GM18498 (cell line): ENCODE data around the gene PCNX2.
"Not testable (repeated sequence)": the region's sequence is repeated elsewhere in the genome, so short reads cannot be mapped to it uniquely, and the experiment has no call there.

Source experiments
- ATAC-seq: cut with Tn5 transposase; IDR thresholded peaks from one replicate; pipeline ENCODE4 v1.9.1; 2021; ENCODE audit warnings: mild to moderate bottlenecking, moderate library complexity; ENCODE audit not compliant: unreplicated experiment

Gene PCNX2

DNA sequence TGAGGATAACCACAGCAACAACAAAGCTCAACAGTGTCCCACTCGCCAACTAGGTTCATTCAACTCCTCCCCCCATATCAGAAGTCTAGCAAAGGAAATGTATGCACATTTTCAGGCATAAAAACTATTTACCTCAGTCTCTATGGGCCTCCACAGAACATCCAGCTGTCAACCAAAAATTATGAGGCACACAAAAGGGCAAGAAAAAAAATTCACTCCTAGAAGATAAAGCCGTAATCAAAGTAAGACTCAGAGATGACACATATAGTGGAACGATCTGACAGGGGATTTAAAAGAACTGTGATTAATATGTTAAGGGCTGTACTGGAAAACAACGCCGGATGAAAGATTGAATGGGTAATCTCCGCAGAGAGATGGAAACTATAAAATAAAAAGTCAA, 186.4 kb downstream of the PCNX2 start:
- no peak for ATAC-seq

DNA sequence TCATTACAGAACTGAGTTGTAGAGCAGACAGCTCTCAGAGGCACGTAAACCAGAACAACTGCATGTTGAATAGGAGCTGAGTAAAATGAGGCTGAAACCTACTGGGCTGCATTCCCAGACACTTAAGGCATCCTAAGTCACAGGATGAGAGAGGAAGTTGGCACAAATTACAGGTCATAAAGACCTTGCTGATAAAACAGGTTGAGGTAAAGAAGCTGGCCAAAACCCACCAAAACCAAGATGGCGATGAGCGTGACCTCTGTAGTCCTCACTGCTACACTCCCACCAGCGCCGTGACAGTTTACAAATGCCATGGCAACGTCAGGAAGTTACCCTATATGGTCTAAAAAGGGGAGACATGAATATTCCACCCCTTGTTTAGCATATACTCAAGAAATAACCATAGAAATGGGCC, 187.8 kb downstream of the PCNX2 start:
- not testable (repeated sequence) for ATAC-seq

DNA sequence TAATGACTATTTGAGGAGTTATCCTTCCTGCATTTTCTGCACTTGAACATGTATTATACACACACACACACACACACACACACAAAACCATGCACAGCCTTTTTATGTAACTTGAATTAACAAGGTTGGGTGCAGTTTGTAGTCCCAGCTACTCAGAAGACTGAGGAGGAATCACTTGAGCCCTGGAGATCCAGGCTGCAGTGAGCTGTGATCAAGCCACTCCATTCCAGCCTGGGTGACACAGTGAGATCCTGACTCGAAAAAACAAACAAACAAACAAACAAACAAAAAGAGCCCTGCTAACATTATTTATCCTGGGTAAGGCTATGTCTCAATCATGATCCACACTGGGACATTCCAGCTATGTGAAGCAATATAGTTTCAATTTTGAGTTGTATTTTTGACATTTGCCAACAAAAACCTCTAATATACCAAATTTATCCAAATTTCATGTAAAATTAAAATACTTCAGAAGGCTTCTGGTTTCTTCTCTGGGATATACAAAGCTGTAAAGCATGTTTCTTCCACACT, 188.3 kb downstream of the PCNX2 start:
- ATAC-seq: no peak

DNA sequence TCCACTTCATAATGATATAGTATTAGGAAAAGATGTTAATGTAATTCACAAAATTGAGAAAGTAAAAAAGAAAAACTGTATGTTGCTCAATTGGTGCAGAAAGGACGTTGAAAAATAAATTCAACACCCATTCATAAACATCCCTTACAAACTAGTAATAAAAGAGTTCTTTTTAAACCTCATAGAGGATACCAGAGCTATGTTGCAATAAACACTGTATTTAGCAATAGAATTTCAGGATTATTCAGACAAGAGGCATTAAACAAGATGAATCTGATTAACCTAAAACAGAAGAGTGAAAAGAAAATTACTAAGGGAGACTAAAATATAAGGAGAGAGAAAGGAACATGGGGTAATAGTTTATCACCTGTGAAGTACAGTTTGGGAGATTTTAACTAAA, 190.3 kb downstream of the PCNX2 start:
- no peak for ATAC-seq

DNA sequence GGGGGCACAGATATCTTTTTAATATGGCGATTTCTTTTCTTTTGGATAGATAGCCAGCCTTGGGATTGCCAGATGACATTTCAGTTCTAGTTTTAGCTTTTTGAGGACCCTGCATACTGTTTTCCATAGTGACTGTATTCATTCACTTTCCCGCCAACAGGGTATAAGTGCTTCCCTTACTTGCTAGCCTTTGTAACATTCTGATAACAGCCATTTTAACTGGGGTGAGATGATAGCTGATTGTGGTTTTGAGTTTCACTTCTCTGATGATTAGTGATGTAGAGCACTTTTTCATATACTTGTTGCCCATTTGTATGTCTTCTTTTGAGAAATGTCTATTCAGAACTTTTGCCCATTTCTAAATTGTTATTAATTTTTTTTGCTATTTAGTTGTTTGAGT, 193.2 kb downstream of the PCNX2 start:
- no peak for ATAC-seq

DNA sequence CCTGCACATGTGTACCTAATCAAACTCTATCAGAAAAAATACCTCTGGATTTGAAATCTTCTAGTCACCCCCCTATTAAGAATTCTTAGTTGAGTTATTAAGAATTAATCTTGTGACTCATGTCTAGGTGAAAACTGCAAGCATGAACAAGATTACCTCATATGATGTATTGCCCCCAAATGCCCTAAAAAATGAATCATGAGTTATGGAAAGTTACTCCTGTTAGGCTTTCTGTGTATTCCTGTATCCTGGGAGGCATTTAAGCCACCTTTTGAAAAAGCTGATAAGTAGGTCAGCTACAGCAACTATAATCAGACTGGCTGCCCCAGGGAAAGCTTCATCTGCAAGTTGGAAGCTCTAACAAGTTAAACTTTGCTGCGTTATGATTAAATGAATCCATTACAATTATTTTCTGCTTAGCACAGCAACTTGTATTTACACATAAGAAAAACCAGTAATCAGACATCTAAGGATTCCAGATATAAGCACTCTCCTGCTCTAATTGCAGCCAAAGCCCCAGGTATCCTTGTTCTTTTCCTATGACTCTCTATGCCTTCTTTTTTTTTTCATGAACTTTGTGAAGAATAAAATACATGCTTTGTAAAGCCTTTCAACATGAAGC, 197.5 kb downstream of the PCNX2 start:
- no peak for ATAC-seq

DNA sequence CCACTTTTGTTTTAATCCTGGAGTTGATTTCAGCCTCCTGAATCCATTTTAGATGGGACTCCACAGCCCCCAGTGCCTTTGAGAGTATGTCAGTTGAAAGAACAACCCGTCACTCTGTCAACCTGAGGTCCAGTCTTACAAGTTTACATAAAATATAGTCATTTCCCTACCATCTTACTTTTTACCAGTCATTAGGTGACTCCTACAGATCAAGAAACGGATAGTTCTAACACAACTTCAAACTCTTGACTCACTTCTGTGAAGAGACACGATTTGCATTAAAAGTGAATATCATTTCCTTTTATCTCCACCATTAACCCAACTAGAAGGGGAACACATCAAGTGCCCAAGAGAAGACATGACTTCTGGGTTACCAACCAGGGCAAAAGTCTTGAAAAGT, 198.0 kb downstream of the PCNX2 start:
- no peak for ATAC-seq

DNA sequence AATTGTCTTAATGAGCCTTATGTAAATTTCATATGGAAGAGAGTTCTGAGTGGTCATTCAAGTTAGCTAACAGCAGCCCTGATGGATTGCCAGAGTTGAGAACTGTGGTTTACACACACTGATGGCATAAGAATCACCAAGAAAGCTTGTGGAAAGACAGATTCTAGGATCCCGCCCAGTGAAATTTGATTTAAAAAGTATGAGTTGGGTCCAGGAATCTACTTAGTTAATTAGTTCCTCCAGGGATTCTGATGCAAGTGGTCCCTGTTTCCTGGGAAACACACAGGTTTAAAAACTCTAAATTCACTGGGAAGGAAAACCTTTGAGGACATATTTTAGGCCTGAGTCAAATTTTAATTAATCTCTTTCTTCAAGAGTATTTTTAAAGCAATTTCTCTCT, 200.8 kb downstream of the PCNX2 start:
- ATAC-seq: no peak

DNA sequence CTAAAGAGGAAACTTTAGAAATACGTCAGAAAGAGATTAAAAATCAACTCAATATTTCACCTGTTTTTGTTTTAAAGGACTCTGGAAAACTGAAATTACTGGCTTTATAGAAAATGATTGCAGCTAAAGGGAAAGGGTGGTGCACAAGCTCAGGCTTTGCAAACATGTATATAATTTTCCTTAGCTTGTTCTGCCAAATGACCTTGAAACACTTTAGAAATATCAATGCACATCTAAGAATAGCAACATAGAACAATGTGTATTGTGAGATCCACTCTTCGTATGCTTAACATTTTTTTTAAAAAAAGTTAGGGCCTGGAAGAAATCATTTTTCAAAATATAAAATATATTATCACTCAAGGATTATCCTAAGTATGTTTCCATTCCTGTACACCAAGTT, 201.3 kb downstream of the PCNX2 start:
- no peak for ATAC-seq

DNA sequence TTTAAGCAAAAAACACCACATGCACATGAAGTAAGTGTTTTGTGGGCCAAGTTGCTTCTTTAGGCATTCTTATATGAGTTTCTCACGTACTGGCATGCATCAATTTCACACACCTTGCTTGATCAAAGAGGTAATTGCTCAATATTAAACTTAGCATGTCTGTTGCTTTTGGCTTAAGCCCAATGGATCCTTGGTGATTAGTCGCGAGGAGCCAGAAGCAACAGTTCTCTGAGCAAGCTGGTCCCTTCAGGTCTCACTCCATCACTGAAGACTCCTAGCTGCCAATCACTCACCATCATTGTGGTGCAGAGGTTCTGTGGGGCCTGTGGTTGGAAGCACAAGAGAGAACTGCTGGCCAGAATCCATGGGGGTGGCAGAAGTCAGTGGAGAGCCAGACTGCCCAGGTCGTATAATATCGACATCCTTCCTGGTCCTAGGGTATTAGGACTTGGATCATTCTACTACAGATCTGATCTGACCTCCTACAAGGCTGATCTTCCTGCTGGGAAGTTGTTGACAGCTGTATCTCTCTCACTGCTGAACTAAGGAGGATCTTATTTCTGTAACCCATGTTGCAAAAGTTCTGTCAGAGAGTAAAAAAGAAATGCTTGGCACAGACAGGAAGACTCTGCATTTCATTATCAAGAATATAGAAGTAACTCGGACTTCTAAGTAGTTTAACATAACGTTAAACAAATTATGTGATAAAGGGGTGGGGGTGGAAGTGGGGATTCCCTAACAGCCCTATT, 204.6 kb downstream of the PCNX2 start:
- no peak for ATAC-seq

DNA sequence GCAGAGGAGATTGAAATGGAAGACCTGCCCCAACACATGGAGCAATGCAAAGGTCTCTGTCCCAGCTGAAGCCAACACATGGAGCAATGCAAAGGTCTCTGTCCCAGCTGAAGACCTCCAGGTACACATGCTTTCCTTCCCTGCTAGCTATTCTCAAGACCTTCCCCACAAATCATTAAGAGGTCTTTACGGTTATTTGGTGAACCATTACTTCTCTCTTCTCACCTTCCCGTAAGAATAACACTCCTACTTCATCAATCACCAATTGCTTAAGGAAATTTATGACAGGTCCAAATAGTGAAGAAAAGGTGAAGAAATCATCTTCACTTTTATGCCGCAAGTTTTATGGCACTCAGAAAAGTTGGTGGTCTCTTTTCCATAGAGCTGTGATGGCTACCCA, 206.3 kb downstream of the PCNX2 start:
- ATAC-seq: no peak

DNA sequence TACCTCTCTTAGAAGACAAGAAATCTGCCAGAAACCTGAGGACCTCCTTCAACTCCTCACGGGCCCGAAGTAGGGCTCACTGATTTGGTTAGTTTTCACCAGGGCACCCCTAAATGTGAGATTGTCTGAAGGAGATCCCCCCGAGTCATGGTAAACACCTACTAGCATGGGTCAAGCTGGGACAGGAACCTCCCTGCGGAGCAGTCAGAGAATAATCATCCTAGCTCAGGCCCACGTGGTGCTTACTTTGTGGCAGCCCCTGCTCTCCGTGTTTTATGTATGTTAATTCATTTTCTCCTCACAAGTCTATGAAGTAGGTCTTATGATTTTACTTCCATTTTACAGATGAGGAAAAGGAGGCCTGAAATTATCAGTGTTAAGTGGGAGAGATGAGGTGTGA, 206.9 kb downstream of the PCNX2 start:
- ATAC-seq: no peak

DNA sequence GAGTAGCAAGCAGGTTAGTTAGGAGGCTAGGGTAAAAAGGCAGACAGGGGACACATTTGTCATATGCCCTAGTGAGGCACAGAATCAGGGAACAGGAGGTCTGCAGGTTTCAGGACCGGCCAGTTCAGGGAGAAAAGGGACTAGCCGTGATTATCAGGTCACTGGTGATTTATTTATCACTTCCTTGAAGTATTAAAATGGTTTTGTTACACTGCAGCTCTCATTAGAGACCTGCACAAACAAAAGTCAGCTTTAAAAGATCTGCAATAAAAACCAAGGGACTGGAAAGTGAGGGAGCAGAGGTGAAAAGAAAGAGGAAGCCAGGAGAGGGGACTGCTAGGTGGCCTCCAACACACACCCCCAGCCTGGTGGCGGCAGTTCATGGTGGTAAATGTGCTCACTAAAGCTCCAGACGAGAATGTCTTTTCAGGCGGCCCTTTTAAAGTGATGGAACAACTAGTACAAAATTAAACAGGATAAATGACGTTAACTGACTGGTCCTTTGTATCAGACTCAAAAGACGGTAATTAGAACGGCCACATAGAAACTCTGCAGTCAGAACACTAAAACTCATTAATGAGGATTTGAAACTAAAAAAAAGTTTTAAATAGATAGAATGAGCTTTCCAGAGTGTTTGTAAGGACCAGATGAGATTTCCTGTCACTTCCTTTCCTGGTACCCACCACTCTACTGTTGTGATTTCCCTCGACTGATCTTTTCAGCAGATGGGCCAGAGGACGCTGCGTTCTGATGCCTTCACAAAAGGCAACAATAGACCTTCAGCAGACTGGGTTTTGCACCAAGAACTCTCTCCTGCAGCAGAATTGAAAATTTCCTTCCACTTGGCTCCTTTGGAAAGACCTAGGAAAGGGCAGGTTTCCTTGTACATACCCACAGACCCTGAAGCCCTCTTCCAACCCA, 208.3 kb downstream of the PCNX2 start:
- ATAC-seq: no peak

DNA sequence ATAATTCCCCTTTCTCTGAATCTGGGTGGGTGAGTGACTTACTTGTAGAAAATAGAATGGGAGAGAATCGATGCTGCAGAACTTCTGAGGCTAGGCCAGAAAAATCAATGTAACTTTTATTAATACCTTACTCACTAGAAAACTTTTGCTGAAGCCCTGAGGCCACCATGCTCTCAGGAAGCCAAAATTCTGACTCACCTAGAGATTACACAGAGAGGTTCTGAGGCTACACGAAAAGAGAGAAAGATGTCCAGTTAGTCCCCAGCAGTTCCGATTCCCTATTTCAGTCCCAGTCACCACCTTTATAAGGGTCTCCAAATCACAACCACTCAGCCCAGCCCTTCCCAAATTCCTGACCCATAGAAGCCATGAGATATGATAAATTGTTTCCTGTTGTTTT, 210.0 kb downstream of the PCNX2 start:
- ATAC-seq: no peak

DNA sequence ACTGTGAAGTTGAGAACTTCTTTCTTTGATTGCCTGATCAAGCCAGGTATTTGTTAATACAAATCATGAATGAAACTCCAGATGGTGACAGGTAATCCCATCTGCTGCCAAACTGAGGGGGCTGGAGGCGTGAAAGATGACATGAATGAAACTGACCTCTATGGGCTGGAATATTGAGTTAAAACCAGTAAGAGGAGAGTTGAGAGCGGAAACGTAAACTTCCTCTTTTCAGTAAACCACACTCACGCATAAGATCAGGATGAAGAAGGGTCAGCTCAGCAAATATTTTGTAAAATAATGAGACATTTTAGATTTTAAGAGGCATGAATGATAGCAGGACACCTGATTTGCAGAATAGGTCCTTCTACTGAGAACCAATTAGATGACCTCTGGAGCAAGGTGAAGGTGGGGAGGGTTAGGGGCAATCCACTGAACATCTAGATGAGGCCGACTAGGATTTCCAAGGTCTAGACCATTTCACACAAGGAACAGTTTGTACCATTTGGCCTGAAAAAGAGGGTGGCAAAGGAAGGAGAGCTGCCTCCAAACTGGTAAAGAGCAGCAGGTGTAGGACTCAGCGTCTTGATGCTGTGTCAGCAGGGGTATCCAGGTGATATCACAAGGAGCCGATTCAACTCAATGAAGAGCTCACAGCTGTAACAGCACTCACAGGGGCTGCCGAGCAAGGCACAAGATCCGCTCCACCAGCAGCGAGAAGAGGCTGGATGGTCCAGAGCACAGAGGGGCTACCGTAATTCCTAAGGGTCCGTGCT, 212.6 kb downstream of the PCNX2 start:
- ATAC-seq: peak; percentile 87

DNA sequence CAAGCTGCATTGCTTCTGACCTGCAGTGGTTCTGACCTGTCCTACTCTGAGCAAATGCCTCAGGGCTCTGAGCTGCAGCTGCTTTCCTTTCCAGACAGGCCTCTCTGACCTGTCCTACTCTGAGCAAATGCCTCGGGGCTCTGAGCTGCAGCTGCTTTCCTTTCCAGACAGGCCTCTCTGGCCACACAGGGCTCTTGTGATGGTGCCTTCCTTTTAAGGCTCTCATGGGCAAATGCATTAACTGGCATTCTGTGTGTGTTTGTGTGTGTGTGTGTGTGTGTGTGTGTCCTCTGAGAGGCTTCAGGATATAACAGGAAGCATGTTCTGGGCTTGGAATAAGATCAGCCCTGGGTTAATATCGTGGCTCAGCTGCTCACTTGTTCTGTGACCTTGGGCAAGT, 213.8 kb downstream of the PCNX2 start:
- ATAC-seq: no peak

DNA sequence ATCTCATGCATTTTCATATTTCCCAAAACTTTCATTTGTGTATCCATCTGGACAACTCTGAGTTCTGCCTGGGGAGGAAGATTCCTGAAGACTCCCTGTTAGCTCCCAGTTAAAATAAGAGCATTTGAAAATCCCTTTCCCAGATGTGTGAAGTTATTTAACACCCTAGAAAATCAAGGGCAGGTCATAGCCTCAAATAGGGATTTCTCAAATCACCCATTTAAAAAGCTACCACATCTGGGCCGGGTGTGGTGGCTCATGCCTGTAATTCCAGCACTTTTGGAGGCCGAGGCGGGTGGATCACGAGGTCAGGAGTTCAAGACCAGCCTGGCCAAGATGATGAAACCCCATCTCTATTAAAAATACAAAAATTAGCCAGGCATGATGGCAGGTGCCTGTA, 214.7 kb downstream of the PCNX2 start:
- not testable (repeated sequence) for ATAC-seq

DNA sequence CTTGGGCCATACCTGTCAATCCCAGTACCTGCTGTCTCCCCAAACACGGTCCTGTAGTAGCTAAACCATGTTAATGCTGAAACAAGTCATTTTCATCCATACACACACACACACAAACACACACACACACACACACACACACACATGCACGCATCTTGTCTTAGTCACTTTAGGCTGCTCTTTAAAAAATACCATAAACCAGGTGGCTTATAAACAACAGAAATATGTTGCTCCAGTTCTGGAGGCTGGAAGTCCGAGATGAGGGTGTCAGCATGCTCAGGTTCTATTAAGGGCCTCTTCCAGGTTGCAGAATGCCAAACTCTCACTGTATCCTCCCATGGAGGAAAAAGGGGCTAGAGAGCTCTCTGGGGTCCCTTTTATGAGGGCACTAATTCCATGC, 215.2 kb downstream of the PCNX2 start:
- no peak for ATAC-seq

DNA sequence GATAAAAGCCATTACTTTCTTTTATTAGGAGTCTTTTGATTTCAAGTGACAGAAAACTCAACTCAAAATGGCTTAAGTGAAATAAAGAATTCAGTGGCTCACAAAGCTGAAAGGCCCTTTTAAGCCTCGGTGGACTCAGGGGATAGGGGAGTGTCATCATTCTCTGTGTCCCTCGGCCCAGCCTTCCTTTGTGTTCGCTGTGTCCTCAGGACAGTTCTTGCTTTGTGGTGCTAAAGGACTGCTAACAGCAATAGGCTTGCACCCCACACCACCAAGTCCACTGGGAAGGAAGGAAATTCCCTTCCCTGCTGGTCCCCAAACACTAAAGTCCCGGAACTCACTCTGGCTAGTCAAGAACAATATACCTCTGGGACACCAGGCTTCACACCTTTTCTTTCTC, 216.0 kb downstream of the PCNX2 start:
- ATAC-seq: no peak

DNA sequence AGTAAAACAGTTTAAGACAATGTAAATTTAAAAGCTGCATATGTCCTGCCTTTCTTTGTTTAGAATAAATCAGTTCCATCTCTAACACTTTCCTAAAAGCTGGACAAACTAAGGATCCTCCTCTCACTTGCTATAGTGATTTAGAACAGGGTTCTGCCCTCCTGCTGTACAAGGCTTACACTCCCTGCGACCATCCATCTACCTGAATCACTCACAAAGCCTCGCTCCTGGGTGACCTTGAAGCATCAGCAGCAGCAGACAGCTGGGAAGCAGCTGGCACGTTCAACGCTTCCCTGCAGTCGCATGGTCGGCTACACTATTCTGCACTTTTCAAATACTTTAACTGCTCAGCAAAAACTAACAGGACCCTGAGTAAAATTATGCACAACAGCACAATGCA, 217.1 kb downstream of the PCNX2 start:
- no peak for ATAC-seq

DNA sequence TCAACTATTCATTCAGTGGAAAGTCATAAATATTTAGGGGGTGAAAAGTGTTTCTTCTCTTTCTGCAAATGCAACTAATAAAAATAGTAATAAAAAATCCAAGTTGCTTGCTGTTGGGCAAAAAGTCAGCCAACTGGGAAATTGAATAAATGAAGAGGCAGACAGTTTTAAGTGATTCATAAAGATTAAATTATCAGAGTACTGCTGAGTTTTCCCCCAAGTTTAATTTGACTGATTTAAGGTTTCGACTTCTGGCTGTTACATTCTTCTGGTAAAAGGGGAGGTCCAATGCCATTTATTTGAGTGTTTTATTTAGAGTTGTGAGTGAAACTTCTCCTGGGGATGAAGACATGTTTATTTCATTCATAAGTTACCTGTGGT, 219.6 kb downstream of the PCNX2 start:
- ATAC-seq: no peak
